ENCODE data around the gene ARHGAP15.

- TF ChIP-seq, protein P1, sequence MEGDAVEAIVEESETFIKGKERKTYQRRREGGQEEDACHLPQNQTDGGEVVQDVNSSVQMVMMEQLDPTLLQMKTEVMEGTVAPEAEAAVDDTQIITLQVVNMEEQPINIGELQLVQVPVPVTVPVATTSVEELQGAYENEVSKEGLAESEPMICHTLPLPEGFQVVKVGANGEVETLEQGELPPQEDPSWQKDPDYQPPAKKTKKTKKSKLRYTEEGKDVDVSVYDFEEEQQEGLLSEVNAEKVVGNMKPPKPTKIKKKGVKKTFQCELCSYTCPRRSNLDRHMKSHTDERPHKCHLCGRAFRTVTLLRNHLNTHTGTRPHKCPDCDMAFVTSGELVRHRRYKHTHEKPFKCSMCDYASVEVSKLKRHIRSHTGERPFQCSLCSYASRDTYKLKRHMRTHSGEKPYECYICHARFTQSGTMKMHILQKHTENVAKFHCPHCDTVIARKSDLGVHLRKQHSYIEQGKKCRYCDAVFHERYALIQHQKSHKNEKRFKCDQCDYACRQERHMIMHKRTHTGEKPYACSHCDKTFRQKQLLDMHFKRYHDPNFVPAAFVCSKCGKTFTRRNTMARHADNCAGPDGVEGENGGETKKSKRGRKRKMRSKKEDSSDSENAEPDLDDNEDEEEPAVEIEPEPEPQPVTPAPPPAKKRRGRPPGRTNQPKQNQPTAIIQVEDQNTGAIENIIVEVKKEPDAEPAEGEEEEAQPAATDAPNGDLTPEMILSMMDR (IDR thresholded peaks at IDR 0.05) = no peak
- TF ChIP-seq POLR2A (IDR thresholded peaks at IDR 0.05) (no peak), POLR2AphosphoS5 (IDR thresholded peaks at IDR 0.05) (no peak)
Measured at GRCh38 chr2:143600116-143600515, 470.9 kb downstream of the ARHGAP15 start.

All from suprapubic skin (tissue), 4 donors.